ENCODE data around the gene SNX32.

- TF ChIP-seq CTCF (IDR thresholded peaks at IDR 0.05 in 2 of 3, conservative IDR thresholded peaks at IDR 0.05 in 1 of 3; ENCODE audit: borderline replicate concordance in 1 of 3, insufficient read depth in 1 of 3, low read depth in 2 of 3, low read length in 2 of 3) (no peak), POLR2AphosphoS5 (IDR thresholded peaks at IDR 0.05; ENCODE audit: low read depth, low read length) (no peak), EGR1 (IDR thresholded peaks at IDR 0.05; ENCODE audit: low read depth) (no peak), ELF1 (IDR thresholded peaks at IDR 0.05; ENCODE audit: borderline replicate concordance, low read depth) (no peak), ATF3 (IDR thresholded peaks at IDR 0.05) (no peak), TCF7L2 (IDR thresholded peaks at IDR 0.05; ENCODE audit: borderline replicate concordance, extremely low read depth, insufficient read depth, insufficient read length) (no peak), ZFX (IDR thresholded peaks at IDR 0.05) (no peak)
Measured at GRCh38 chr11:65826984-65827735, 6.6 kb upstream of the SNX32 start.

Data from HCT116 (cell line).